GM12801 (cell line): ENCODE measurements around the gene TCP11L2.

ENCODE experiments used
- TF ChIP-seq, protein P1 (sequence below): IDR thresholded peaks from one replicate; pipeline ENCODE4 v1.5.1; 2011; ENCODE audit warnings: control low read depth; ENCODE audit not compliant: insufficient read length; ENCODE audit errors: extremely low read depth

Gene TCP11L2

GRCh38 chr12:106369624-106370346 lies 67.3 kb downstream of the TCP11L2 start:
- TF ChIP-seq, protein P1, sequence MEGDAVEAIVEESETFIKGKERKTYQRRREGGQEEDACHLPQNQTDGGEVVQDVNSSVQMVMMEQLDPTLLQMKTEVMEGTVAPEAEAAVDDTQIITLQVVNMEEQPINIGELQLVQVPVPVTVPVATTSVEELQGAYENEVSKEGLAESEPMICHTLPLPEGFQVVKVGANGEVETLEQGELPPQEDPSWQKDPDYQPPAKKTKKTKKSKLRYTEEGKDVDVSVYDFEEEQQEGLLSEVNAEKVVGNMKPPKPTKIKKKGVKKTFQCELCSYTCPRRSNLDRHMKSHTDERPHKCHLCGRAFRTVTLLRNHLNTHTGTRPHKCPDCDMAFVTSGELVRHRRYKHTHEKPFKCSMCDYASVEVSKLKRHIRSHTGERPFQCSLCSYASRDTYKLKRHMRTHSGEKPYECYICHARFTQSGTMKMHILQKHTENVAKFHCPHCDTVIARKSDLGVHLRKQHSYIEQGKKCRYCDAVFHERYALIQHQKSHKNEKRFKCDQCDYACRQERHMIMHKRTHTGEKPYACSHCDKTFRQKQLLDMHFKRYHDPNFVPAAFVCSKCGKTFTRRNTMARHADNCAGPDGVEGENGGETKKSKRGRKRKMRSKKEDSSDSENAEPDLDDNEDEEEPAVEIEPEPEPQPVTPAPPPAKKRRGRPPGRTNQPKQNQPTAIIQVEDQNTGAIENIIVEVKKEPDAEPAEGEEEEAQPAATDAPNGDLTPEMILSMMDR: no peak

DNA sequence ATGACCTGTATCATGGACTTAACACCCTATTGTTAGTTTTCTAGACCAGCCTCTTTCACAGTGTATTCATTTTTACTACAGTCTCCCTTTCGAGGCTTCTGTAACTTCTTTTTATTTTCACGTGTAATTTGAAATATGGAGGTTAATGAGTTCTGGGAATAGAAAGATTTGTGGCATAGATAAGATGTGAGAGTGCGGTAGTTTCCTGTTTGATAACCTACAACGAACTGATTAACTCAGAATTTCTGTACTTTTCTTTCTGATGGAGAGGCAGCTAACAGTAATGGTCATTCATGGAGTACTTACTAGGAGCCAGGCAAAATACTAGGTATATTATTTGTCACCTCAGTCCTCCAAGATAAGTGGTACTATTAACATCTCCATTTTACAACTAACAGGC lies 76.3 kb downstream of the TCP11L2 start:
- TF ChIP-seq, protein P1: no peak

GRCh38 chr12:106380954-106381353 lies 78.4 kb downstream of the TCP11L2 start:
- TF ChIP-seq, protein P1: no peak

DNA sequence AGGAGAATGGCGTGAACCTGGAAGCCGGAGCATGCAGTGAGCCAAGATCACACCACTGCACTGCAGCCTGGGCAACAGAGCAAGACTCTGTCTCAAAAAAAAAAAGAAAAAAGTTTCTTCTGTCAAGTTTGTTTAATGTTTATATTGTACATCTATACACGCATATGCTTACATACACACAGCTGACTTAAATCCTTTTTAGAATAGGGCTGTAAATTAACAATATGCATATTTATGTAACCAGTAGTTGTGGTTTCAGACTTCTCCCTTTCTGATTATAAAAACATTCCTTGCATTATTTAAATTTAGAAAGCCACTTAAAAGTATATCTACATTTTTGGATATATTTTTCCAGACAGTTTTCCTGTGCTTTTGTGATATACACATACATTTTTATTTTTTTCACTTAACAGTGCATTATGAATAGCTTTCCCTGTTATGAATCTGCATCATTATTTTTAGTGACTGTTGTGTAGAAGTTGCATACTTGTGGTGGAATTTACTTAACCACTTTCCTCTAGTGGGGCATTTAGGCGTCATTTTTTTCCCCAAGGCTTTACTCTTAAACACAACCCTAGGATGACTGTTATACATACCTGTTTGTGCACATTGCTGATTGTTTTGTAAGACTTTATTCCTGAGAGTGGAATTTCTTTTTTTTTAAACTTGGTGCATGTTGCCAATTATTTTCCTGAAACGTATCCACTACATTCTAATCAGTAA lies 84.4 kb downstream of the TCP11L2 start:
- TF ChIP-seq, protein P1: no peak

- TF ChIP-seq, protein P1: no peak
Measured at GRCh38 chr12:106387848-106388377, 85.4 kb downstream of the TCP11L2 start.

GRCh38 chr12:106389151-106389550 lies 86.6 kb downstream of the TCP11L2 start:
- TF ChIP-seq, protein P1: no peak

GRCh38 chr12:106392759-106393158 lies 90.2 kb downstream of the TCP11L2 start:
- TF ChIP-seq, protein P1: no peak
